NCI-H510A (cell line): Measurements from ENCODE around the gene COL18A1.
"Not testable (repeated sequence)": the region's sequence is repeated elsewhere in the genome, so short reads cannot be mapped to it uniquely, and the experiment has no call there.

ENCODE experiments used
- DNase-seq: peaks from one replicate; lab custom pipeline; 2025; lab: John Stamatoyannopoulos, UW

Gene COL18A1

DNA sequence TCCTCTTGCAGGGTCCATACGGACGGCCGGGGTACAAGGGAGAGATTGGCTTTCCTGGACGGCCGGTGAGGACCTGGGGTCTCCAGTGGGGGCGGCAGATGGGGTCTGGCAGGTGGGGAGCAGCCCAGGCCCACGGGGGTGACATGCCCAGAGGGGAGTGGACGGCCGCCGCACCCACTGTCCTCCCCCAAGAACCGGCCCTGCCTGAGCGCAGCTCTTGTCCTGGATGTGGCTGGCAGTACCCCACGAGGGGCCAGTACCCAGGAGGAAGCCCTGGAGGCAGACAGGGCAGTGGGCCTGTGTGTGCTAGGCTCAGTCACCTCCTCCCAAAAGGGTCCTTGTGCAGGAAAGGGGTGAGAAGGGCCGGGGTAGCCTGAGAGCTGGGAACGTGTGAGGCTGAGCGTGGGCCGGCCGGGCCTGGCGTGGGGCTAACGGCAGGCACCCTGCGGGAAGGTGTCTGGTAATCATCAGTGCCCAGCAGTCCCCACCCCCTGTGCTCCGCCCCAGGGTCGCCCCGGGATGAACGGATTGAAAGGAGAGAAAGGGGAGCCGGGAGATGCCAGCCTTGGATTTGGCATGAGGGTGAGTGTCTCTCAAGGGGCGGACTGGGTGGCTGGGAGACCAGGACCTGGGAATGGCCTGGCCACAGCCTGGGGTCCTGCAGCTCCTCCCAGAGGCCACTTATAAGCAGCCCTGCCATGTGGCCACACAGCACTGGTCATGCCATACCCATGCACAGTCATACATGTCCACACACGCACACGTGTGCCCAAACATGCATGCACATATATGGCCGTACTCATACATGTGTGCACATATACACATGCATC, 90.1 kb downstream of the COL18A1 start:
- no peak for DNase-seq

DNA sequence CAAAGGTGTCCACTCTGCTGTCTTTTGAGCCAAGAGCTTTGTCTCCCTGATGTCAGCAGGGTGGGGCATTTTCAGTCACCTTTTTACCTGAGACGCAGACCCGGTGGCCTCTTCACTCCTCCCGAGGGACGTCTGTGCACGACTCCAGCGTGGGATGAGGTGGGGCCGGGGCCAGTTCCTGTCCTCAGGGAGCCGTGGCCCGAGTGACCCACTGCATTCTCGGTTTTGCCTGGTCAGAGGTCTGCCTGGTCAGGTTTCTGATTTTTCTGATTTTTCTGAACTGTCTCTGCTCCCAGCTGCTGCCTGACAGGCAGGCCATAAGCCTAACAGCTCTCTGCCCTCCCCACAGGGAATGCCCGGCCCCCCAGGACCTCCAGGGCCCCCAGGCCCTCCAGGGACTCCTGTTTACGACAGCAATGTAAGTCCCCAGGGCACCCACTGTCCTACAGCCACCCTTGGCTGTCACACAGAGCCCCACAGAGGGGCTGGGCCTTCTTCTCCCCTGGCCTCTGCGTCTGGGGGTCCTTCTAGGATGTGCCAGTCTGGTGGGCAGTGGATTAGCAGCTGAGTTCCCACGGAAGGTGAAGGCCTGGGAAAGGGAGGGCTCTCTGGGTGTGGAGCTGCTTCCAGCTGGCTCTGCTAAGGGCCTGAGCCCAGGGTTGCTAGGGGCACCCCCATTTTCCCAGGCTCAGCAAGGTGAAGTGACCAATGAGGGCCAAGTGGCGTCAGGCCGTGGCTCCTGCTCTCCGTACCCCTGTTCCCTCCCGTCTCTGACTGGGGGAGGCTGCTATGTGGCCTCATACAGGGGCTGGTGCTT, 91.4 kb downstream of the COL18A1 start:
- DNase-seq: no peak

GRCh38 chr21:45496968-45497845, 92.2 kb downstream of the COL18A1 start:
- DNase-seq: no peak

- DNase-seq: no peak
Measured at GRCh38 chr21:45497846-45498645, 93.1 kb downstream of the COL18A1 start.

- DNase-seq: no peak
Measured at GRCh38 chr21:45498646-45499000, 93.7 kb downstream of the COL18A1 start.

DNA sequence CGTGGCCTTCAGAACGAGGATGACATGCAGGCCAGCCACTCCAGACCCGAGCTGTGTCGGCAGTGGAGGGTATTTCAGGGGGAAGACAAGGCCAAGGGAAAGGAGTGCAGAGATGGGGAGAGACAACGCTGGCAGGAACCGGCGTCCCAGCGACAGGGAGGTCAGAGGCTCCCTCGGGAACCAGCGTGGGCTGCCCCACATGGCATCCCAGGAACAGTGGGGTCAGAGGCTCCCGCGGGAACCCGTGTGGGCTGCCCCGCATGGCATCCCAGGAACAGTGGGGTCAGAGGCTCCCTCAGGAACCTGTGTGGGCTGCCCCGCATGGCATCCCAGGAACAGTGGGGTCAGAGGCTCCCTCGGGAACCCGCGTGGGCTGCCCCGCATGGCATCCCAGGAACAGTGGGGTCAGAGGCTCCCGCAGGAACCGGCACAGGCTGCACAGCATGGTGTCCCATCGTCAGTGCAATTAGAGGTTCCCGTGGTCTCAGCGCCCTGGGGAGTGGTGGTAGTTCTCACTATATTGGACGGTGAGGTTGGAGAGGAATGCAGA, 94.3 kb downstream of the COL18A1 start:
- DNase-seq: no peak

DNA sequence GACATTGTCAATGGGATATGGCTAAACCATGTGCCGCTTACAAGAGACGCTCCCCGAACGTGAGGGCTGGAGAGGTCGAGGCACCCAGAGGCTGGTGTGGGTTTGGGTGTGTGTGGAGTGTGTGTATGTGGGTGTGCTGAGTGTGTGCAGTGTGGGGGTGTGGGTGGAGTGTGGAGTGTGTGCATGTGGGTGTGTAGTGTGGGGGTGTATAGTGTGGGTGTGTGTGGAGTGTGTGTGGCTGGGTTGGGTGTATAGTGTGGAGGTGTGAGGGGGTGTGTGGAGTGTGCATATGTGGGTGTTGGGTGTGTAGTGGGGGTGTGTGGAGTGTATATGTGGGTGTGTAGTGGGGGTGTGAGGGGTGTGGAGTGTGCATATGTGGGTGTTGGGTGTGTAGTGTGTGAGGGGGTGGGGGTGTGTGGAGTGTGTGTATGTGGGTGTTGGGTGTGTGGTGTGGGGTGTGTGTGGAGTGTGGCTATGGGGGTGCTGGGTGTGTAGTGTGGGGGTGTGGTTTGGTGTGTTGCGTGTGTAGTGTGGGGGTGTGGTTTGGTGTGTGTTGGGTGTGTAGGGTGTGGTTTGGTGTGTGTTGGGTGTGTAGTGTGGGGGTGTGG, 95.1 kb downstream of the COL18A1 start:
- no peak for DNase-seq

DNA sequence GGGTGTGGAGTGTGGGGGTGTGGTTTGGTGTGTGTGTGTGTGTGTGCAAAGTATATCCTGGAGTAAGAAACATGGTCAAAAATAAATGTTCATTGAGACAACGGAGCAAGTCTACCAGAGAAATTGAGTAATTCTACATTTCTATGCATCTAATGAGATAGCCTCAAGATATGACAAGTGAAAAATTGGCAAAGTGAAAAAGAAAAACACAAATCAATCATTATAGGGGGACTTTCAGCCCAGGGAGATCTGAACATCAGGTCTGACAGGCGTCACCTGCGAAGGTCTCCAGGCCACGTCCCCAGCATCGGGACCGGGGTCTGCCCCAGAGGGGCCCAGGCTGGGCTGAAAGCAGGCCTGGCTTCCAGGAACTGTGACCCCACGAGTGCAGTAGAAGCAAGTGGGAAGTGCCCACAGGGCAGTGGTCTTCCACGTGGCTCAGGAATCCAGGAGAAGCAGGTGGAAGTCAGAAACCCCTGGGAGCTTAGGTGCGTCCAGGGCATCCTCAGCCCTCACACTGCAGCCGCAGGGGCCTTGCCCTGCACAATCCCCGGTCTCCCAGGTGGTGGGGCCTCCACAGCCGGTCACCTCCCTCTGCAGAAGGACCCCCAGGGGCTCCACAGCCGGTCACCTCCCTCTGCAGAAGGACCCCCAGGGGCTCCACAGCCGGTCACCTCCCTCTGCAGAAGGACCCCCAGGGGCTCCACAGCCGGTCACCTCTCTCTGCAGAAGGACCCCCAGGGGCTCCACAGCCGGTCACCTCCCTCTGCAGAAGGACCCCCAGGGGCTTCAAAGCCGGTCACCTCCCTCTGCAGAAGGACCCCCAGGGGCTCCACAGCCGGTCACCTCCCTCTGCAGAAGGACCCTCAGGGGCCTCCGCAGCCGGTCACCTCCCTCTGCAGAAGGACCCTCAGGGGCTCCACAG, 96.4 kb downstream of the COL18A1 start:
- DNase-seq: not testable (repeated sequence)

DNA sequence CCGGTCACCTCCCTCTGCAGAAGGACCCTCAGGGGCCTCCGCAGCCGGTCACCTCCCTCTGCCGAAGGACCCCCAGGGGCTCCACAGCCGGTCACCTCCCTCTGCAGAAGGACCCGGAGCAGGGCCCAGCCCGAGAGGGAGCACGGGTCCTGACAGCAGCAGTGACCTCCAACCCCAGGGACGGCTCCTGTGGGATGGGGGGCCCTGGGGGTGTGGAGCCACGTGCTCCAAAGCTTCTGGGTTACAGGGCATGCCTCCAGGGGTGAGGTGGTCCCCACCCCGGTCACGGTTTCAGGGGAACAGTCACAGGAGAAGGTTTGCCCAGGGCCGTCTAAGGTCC, 97.0 kb downstream of the COL18A1 start:
- DNase-seq: no peak

GRCh38 chr21:45502600-45502999, 97.6 kb downstream of the COL18A1 start:
- no peak for DNase-seq

DNA sequence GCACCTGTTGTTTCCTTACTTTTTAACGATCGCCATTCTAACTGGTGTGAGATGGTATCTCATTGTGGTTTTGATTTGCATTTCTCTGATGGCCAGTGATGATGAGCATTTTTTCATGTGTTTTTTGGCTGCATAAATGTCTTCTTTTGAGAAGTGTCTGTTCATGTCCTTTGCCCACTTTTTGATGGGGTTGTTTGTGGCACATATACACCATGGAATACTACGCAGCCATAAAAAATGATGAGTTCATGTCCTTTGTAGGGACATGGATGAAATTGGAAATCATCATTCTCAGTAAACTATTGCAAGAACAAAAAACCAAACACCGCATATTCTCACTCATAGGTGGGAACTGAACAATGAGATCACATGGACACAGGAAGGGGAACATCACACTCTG, 98.3 kb downstream of the COL18A1 start:
- not testable (repeated sequence) for DNase-seq

GRCh38 chr21:45504021-45504515, 99.1 kb downstream of the COL18A1 start:
- no peak for DNase-seq

- DNase-seq: no peak
Measured at GRCh38 chr21:45504516-45505415, 99.8 kb downstream of the COL18A1 start.

GRCh38 chr21:45505416-45506021, 100.6 kb downstream of the COL18A1 start:
- DNase-seq: no peak

DNA sequence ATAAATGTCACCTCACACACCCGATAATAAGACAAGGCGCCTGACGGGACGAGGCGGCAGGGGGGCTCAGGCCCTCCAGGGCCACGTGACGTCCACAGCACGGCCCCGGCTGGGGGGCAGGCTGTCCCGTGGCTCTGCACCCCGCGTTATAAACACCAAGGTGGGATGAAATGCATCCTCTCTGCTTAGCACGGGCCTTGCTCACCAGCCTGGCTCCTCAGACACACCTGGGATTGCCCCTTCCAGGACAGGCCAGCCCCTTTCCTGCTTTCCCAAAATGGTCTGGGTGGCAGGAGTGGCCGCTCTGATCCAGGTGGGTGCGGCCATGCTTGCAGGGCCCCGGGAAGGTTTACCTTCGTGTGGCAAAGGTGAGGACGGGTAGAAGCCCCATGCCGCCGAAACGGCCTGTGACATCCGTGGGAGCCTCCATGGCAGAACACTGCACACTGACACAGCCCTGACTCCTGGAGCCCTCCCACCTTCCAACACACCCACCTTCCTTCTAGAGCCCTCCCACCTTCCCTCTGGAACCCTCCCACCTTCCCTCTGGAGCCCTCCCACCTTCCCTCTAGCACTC, 101.4 kb downstream of the COL18A1 start:
- DNase-seq: no peak

- no peak for DNase-seq
Measured at GRCh38 chr21:45506836-45507522, 102.0 kb downstream of the COL18A1 start.

- DNase-seq: no peak
Measured at GRCh38 chr21:45507523-45507875, 102.5 kb downstream of the COL18A1 start.
